K562 (cell line): ENCODE data around the gene DAGLB. TPM values are rescaled to one million over a fixed set of nuclear protein-coding genes. Genes with fewer than 3 reads are reported as not detected.
A peak's percentile ranks its signal among the peaks of the same experiment; 100 is the strongest.

Experiments used
- ATF7 ChIP-seq: fragments of 450-650 bp; IDR thresholded peaks from 2 replicates; pipeline ENCODE4 v1.7.1; 2014; ENCODE audit warnings: mild to moderate bottlenecking, moderate library complexity
- EP300 ChIP-seq: IDR thresholded peaks from 2 replicates; pipeline ENCODE4 v1.6.1; 2012; ENCODE audit warnings: low read length, improper control_type of control experiment
- FOXK2 ChIP-seq, 2 experiments: fragments of 450-650 bp; IDR thresholded peaks in 1 of 2; conservative IDR thresholded peaks in 1 of 2; 2 replicates each; pipeline ENCODE4 v1.6.1; 2016; ENCODE audit warnings: low read depth in 2 of 2, mild to moderate bottlenecking in 1 of 2
- GABPA ChIP-seq: fragments of 200-800 bp; sonication (Bioruptor generic); conservative IDR thresholded peaks from 2 replicates; pipeline ENCODE4 v1.6.1; 2016; ENCODE audit warnings: low read depth, missing genetic modification characterization, missing compliant biosample characterization
- KLF6 ChIP-seq: fragments of 250-450 bp; sonication (Bioruptor Pico); IDR thresholded peaks from 2 replicates; pipeline ENCODE4 v1.4.0; 2020; ENCODE audit warnings: mild to moderate bottlenecking, moderate library complexity, borderline replicate concordance
- LEF1 ChIP-seq: fragments of 450-650 bp; IDR thresholded peaks from 2 replicates; pipeline ENCODE4 v1.6.1; 2016; ENCODE audit warnings: mild to moderate bottlenecking
- NFRKB ChIP-seq: fragments of 450-650 bp; IDR thresholded peaks from 2 replicates; pipeline ENCODE4 v1.6.1; 2016; ENCODE audit warnings: low read depth
- SAP30 ChIP-seq: fragments of 200-600 bp; sonication (generic); IDR thresholded peaks from 2 replicates; pipeline ENCODE4 v1.6.1; 2012; ENCODE audit warnings: borderline replicate concordance, low read depth, mild to moderate bottlenecking, moderate library complexity, low read length, control low read depth, inconsistent platforms; ENCODE audit not compliant: insufficient read depth, poor library complexity, severe bottlenecking
- SMARCE1 ChIP-seq: fragments of 450-650 bp; IDR thresholded peaks from 2 replicates; pipeline ENCODE4 v1.7.1; 2016; ENCODE audit warnings: mild to moderate bottlenecking
- polyA plus RNA-seq, 8 experiments: library from polyadenylated mRNA; depleted of rRNA in 4 of 8; stranded (reverse) in 5 of 8; unstranded in 3 of 8; fragments of >200 nt; fragmentation: Nextera tagmentation in 2 of 8; fragmentation: Illumina TruSeq in 1 of 8; extraction: Ambion mirVana in 2 of 8; extraction: Trizol in 1 of 8; gene quantifications; 2 replicates each; pipeline versions ENCODE4 v1.2.1 to v1.2.3, GENCODE V29; 2011 to 2014; ENCODE audit warnings: inconsistent platforms in 1 of 8, missing spikeins in 1 of 8
- total RNA-seq, 7 experiments: library from RNA; depleted of rRNA in 6 of 7; stranded (reverse); fragments of >200 nt in 6 of 7; fragmentation: Illumina TruSeq in 2 of 7; extraction: Trizol in 2 of 7; gene quantifications; 2 replicates each; pipeline versions ENCODE4 v1.2.1 to v1.2.3, GENCODE V29; 2011 to 2021; ENCODE audit warnings: low replicate concordance in 1 of 7
- TF ChIP-seq, protein P1 (sequence below): fragments of 450-650 bp; IDR thresholded peaks from 2 replicates; pipeline ENCODE4 v1.6.1; 2017; ENCODE audit warnings: antibody characterized with exemption, mild to moderate bottlenecking
- TF ChIP-seq, protein P2 (sequence below), 2 experiments: fragments of 450-650 bp; conservative IDR thresholded peaks; 2 replicates each; pipeline ENCODE4 v1.6.1; 2017; ENCODE audit warnings: mild to moderate bottlenecking in 2 of 2, moderate library complexity in 2 of 2
- TF ChIP-seq, protein P3 (sequence below): fragments of 450-650 bp; IDR thresholded peaks from 2 replicates; pipeline ENCODE4 v1.6.1; 2018; ENCODE audit not compliant: partially characterized antibody
- TF ChIP-seq, protein P4 (sequence below): sonication (generic); formaldehyde crosslinking; IDR thresholded peaks from 2 replicates; pipeline ENCODE4 v1.8.0; 2022; ENCODE audit warnings: mild to moderate bottlenecking, missing genetic modification reagents
- TF ChIP-seq, protein P5 (sequence below): fragments of 250-450 bp; sonication (Bioruptor Pico); IDR thresholded peaks from 2 replicates; pipeline ENCODE4 v1.5.0; 2021; ENCODE audit warnings: mild to moderate bottlenecking, borderline replicate concordance

The DAGLB gene
- total and polyA plus RNA-seq, 9 of the 15 experiments (the other 6 are each of a cell fraction or from before 2014, with no cell fraction given) = 0.92 to 16.4 (median 9.3) TPM

DNA sequence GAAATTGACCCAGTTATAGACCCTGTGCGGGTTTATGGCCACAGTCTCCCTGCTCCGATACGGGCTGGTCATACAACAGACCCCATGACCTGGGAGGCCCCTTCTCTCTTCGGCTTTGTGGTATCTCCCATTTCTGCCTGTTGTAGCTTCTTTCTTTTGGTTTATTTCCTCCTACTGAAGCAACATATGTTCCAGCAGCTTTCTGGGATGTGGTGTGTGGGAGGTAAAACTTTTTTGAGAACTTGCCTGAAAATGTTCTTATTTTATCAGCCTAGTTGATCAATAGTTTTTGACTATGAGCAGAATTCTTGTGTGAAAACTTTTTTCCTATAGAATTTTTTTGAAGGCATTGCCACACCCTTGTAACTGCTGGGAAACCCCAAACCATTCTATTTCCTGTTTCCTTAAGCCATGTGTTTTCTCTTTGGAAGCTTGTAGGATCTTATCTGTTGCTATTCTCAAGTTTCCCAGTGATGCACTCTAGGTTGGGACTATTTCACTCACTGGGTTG is 80.0 kb downstream of the DAGLB start (continued):
- TF ChIP-seq FOXK2 (conservative IDR thresholded peaks at IDR 0.05 in 1 of 2, IDR thresholded peaks at IDR 0.05 in 1 of 2; ENCODE audit: low read depth in 2 of 2) (peak; percentile 66 to 68; a peak in 2 of 4 replicates), KLF6 (CRISPR knock-in tag) (peak; percentile 50; the same call in 1 of the 2 replicates), SAP30 (no peak), ATF7 (peak; percentile 32; the same call in 1 of the 2 replicates), GABPA (tag) (peak; percentile 58), EP300 (peak; percentile 30; the same call in 1 of the 2 replicates), LEF1 (0 out of 2 replicates have a peak, but pooled peaks have one; percentile 36), NFRKB (peak; percentile 43; the same call in 1 of the 2 replicates), SMARCE1 (0 out of 2 replicates have a peak, but pooled peaks have one; percentile 22)
- TF ChIP-seq, protein P1, sequence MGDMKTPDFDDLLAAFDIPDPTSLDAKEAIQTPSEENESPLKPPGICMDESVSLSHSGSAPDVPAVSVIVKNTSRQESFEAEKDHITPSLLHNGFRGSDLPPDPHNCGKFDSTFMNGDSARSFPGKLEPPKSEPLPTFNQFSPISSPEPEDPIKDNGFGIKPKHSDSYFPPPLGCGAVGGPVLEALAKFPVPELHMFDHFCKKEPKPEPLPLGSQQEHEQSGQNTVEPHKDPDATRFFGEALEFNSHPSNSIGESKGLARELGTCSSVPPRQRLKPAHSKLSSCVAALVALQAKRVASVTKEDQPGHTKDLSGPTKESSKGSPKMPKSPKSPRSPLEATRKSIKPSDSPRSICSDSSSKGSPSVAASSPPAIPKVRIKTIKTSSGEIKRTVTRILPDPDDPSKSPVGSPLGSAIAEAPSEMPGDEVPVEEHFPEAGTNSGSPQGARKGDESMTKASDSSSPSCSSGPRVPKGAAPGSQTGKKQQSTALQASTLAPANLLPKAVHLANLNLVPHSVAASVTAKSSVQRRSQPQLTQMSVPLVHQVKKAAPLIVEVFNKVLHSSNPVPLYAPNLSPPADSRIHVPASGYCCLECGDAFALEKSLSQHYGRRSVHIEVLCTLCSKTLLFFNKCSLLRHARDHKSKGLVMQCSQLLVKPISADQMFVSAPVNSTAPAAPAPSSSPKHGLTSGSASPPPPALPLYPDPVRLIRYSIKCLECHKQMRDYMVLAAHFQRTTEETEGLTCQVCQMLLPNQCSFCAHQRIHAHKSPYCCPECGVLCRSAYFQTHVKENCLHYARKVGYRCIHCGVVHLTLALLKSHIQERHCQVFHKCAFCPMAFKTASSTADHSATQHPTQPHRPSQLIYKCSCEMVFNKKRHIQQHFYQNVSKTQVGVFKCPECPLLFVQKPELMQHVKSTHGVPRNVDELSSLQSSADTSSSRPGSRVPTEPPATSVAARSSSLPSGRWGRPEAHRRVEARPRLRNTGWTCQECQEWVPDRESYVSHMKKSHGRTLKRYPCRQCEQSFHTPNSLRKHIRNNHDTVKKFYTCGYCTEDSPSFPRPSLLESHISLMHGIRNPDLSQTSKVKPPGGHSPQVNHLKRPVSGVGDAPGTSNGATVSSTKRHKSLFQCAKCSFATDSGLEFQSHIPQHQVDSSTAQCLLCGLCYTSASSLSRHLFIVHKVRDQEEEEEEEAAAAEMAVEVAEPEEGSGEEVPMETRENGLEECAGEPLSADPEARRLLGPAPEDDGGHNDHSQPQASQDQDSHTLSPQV = peak; percentile 56; the same call in 1 of the 2 replicates
- TF ChIP-seq, protein P2, sequence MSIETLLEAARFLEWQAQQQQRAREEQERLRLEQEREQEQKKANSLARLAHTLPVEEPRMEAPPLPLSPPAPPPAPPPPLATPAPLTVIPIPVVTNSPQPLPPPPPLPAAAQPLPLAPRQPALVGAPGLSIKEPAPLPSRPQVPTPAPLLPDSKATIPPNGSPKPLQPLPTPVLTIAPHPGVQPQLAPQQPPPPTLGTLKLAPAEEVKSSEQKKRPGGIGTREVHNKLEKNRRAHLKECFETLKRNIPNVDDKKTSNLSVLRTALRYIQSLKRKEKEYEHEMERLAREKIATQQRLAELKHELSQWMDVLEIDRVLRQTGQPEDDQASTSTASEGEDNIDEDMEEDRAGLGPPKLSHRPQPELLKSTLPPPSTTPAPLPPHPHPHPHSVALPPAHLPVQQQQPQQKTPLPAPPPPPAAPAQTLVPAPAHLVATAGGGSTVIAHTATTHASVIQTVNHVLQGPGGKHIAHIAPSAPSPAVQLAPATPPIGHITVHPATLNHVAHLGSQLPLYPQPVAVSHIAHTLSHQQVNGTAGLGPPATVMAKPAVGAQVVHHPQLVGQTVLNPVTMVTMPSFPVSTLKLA (conservative IDR thresholded peaks at IDR 0.05) = peak; percentile 59 to 63
- TF ChIP-seq, protein P3, sequence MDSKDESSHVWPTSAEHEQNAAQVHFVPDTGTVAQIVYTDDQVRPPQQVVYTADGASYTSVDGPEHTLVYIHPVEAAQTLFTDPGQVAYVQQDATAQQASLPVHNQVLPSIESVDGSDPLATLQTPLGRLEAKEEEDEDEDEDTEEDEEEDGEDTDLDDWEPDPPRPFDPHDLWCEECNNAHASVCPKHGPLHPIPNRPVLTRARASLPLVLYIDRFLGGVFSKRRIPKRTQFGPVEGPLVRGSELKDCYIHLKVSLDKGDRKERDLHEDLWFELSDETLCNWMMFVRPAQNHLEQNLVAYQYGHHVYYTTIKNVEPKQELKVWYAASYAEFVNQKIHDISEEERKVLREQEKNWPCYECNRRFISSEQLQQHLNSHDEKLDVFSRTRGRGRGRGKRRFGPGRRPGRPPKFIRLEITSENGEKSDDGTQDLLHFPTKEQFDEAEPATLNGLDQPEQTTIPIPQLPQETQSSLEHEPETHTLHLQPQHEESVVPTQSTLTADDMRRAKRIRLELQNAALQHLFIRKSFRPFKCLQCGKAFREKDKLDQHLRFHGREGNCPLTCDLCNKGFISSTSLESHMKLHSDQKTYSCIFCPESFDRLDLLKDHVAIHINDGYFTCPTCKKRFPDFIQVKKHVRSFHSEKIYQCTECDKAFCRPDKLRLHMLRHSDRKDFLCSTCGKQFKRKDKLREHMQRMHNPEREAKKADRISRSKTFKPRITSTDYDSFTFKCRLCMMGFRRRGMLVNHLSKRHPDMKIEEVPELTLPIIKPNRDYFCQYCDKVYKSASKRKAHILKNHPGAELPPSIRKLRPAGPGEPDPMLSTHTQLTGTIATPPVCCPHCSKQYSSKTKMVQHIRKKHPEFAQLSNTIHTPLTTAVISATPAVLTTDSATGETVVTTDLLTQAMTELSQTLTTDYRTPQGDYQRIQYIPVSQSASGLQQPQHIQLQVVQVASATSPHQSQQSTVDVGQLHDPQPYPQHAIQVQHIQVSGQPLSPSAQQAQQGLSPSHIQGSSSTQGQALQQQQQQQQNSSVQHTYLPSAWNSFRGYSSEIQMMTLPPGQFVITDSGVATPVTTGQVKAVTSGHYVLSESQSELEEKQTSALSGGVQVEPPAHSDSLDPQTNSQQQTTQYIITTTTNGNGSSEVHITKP = peak; percentile 95
- TF ChIP-seq, protein P4, sequence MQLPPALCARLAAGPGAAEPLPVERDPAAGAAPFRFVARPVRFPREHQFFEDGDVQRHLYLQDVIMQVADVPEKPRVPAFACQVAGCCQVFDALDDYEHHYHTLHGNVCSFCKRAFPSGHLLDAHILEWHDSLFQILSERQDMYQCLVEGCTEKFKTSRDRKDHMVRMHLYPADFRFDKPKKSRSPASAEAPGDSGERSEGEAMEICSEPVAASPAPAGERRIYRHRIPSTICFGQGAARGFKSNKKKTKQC = no peak
- TF ChIP-seq, protein P5, sequence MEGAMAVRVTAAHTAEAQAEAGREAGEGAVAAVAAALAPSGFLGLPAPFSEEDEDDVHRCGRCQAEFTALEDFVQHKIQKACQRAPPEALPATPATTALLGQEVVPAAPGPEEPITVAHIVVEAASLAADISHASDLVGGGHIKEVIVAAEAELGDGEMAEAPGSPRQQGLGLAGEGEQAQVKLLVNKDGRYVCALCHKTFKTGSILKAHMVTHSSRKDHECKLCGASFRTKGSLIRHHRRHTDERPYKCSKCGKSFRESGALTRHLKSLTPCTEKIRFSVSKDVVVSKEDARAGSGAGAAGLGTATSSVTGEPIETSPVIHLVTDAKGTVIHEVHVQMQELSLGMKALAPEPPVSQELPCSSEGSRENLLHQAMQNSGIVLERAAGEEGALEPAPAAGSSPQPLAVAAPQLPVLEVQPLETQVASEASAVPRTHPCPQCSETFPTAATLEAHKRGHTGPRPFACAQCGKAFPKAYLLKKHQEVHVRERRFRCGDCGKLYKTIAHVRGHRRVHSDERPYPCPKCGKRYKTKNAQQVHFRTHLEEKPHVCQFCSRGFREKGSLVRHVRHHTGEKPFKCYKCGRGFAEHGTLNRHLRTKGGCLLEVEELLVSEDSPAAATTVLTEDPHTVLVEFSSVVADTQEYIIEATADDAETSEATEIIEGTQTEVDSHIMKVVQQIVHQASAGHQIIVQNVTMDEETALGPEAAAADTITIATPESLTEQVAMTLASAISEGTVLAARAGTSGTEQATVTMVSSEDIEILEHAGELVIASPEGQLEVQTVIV = no peak
